Keratinocyte (primary cell): ENCODE results near the gene CD200. TPM values are rescaled to one million over a fixed set of nuclear protein-coding genes. Genes with fewer than 3 reads are reported as not detected.

ENCODE experiments used
- DNase-seq: peaks from one replicate; pipeline ENCODE4 v3.0.0-alpha.2; 2011; ENCODE audit warnings: low read depth, missing footprints, low spot score
- FAIRE-seq: peaks from 2 replicates; lab custom pipeline; 2011; peaks lifted over from hg19 to GRCh38; lab: Jason Lieb, UNC
- H2AFZ ChIP-seq: 2 replicates; pipeline ENCODE4 v1.6.0; 2012; ENCODE audit warnings: low read length, control low read depth, inconsistent platforms; ENCODE audit not compliant: control insufficient read depth
- H3K27ac ChIP-seq: 2 replicates; pipeline ENCODE4 v1.5.1; 2011; ENCODE audit warnings: low read length; ENCODE audit not compliant: control insufficient read depth, insufficient read depth
- H3K27me3 ChIP-seq: 3 replicates; pipeline ENCODE4 v1.6.0; 2011; ENCODE audit warnings: low read length; ENCODE audit not compliant: control insufficient read depth, insufficient read depth; ENCODE audit errors: extremely low read depth
- H3K36me3 ChIP-seq, 2 experiments: 2 replicates in 1 of 2; 3 replicates in 1 of 2; pipeline ENCODE4 v1.5.1; 2011; ENCODE audit warnings: low read length in 2 of 2, mild to moderate bottlenecking in 1 of 2; ENCODE audit not compliant: control insufficient read depth in 2 of 2, insufficient read depth in 2 of 2; ENCODE audit errors: extremely low read depth in 1 of 2
- H3K4me1 ChIP-seq: 3 replicates; pipeline ENCODE4 v1.5.1; 2011; ENCODE audit warnings: low read length; ENCODE audit not compliant: control insufficient read depth, insufficient read depth; ENCODE audit errors: extremely low read depth
- H3K4me2 ChIP-seq: 3 replicates; pipeline ENCODE4 v1.6.0; 2011; ENCODE audit warnings: low read depth, low read length; ENCODE audit not compliant: control insufficient read depth, insufficient read depth; ENCODE audit errors: extremely low read depth
- H3K4me3 ChIP-seq, 3 experiments: fragments of 200-600 bp in 1 of 3; sonication (generic) in 1 of 3; 2 replicates in 2 of 3; 3 replicates in 1 of 3; pipeline ENCODE4 v1.5.1; 2011 to 2016; ENCODE audit warnings: low read length in 3 of 3, mild to moderate bottlenecking in 3 of 3, control low read depth in 2 of 3, inconsistent platforms in 1 of 3, low read depth in 1 of 3, mixed read lengths in 1 of 3, mixed run types in 1 of 3, moderate library complexity in 1 of 3; ENCODE audit not compliant: control insufficient read depth in 2 of 3, insufficient read depth in 2 of 3; ENCODE audit errors: extremely low read depth in 1 of 3
- H3K79me2 ChIP-seq: 2 replicates; pipeline ENCODE4 v1.6.0; 2012; ENCODE audit warnings: low read length; ENCODE audit not compliant: control insufficient read depth, insufficient read depth
- H3K9ac ChIP-seq: 3 replicates; pipeline ENCODE4 v1.6.0; 2011; ENCODE audit warnings: low read length; ENCODE audit not compliant: control insufficient read depth, insufficient read depth; ENCODE audit errors: extremely low read depth
- H3K9me1 ChIP-seq: 3 replicates; pipeline ENCODE4 v1.6.0; 2011; ENCODE audit warnings: low read length; ENCODE audit not compliant: control insufficient read depth, insufficient read depth; ENCODE audit errors: extremely low read depth
- H3K9me3 ChIP-seq: 2 replicates; pipeline ENCODE4 v1.5.1; 2012; ENCODE audit warnings: low read depth, low read length; ENCODE audit not compliant: control insufficient read depth
- H4K20me1 ChIP-seq: 3 replicates; pipeline ENCODE4 v1.6.0; 2011; ENCODE audit warnings: low read length; ENCODE audit not compliant: control insufficient read depth, insufficient read depth; ENCODE audit errors: extremely low read depth
- CTCF ChIP-seq, 3 experiments: IDR thresholded peaks in 1 of 3; conservative IDR thresholded peaks in 1 of 3; optimal IDR thresholded peaks in 1 of 3; 2 replicates in 2 of 3; 3 replicates in 1 of 3; pipeline versions ENCODE3 to v1.5.1; 2011; ENCODE audit warnings: low read length in 3 of 3, mild to moderate bottlenecking in 3 of 3, moderate library complexity in 2 of 3, control low read depth in 1 of 3, inconsistent platforms in 1 of 3; ENCODE audit not compliant: insufficient read depth in 2 of 3; ENCODE audit errors: extremely low read depth in 1 of 3
- EZH2 ChIP-seq: IDR thresholded peaks from one replicate; pipeline ENCODE4 v1.6.1; 2012; ENCODE audit warnings: inconsistent platforms, mild to moderate bottlenecking, low read length, moderate library complexity
- dilution Hi-C: fragments of 300-500 bp; cut with MboI; formaldehyde crosslinking; loops from one replicate; pipeline ENCODE4 v1.7.0; 2020; ENCODE audit warnings: low sequenced_read_pairs; ENCODE audit not compliant: extremely low pct_ligation_motif_present
- polyA plus RNA-seq, 5 experiments: library from polyadenylated mRNA; depleted of rRNA in 3 of 5; stranded (reverse) in 3 of 5; stranded (forward) in 1 of 5; unstranded in 1 of 5; fragments of >200 nt; gene quantifications; 1 replicate in 1 of 5; 2 replicates in 3 of 5; 3 replicates in 1 of 5; pipeline versions ENCODE4 v1.2.1 to v1.2.3, GENCODE V29; 2011 to 2012; ENCODE audit warnings: missing spikeins in 2 of 5, low read depth in 1 of 5, low replicate concordance in 1 of 5

Gene CD200
- polyA plus RNA-seq, 1 donor (not counting 4 experiments of a cell fraction or from before 2014, with no cell fraction given), result 0.07 TPM

- peak; percentile 98 for FAIRE-seq
- peak overlapping the region; percentile 24 for H3K4me2 ChIP-seq
Measured at GRCh38 chr3:112390783-112391641, 58.1 kb downstream of the CD200 start.

GRCh38 chr3:112391648-112392047 is 58.7 kb downstream of the CD200 start:
- peak overlapping the region; percentile 60 for H2AFZ ChIP-seq
- H4K20me1 ChIP-seq, result no peaks in the 10 kb centered on the region
- peak overlapping the region; percentile 65 for H3K27ac ChIP-seq
- H3K9me1 ChIP-seq, result no peaks in the 10 kb centered on the region
- no peaks in the 10 kb centered on the region for H3K36me3 ChIP-seq
- H3K4me2 ChIP-seq, result peak overlapping the region; percentile 24
- peak overlapping the region; percentile 42 for H3K9ac ChIP-seq
- FAIRE-seq (no peak), DNase-seq (no peak)
- TF ChIP-seq CTCF (optimal IDR thresholded peaks at IDR 0.05 in 1 of 3, IDR thresholded peaks at IDR 0.05 in 1 of 3, conservative IDR thresholded peaks at IDR 0.05 in 1 of 3; ENCODE audit: extremely low read depth in 1 of 3, insufficient read depth in 2 of 3, low read length in 3 of 3) (no peak), EZH2 (no peak)
- H3K27me3 ChIP-seq, result no peaks in the 10 kb centered on the region
- dilution Hi-C loops, result no loop called here
- peaks cover 2% of the 10 kb centered on the region for H3K9me3 ChIP-seq
- no peaks in the 10 kb centered on the region for H3K79me2 ChIP-seq
- H3K4me1 ChIP-seq, result peaks cover 20% of the 10 kb centered on the region
- H3K4me3 ChIP-seq, result no peak overlapping the region

More at GRCh38 chr3:112390783-112391641, 58.1 kb downstream of the CD200 start:
- H3K36me3 ChIP-seq, result no peaks in the 10 kb centered on the region
- no peak for TF ChIP-seq EZH2
- TF ChIP-seq CTCF (optimal IDR thresholded peaks at IDR 0.05 in 1 of 3, IDR thresholded peaks at IDR 0.05 in 1 of 3, conservative IDR thresholded peaks at IDR 0.05 in 1 of 3; ENCODE audit: extremely low read depth in 1 of 3, insufficient read depth in 2 of 3, low read length in 3 of 3), result no peak
- no peaks in the 10 kb centered on the region for H3K79me2 ChIP-seq
- peaks cover 20% of the 10 kb centered on the region for H3K4me1 ChIP-seq
- DNase-seq, result no peak
- H4K20me1 ChIP-seq, result no peaks in the 10 kb centered on the region
- dilution Hi-C loops, result no loop called here
- H3K9ac ChIP-seq, result peak overlapping the region; percentile 42
- peak overlapping the region; percentile 60 for H2AFZ ChIP-seq
- peak overlapping the region; percentile 65 for H3K27ac ChIP-seq
- no peaks in the 10 kb centered on the region for H3K27me3 ChIP-seq
- H3K4me3 ChIP-seq, result no peak overlapping the region
- no peaks in the 10 kb centered on the region for H3K9me1 ChIP-seq
- peaks cover 2% of the 10 kb centered on the region for H3K9me3 ChIP-seq
